ENCODE data around the gene GPR132. TPM values are rescaled to one million over a fixed set of nuclear protein-coding genes. Genes with fewer than 3 reads are reported as not detected.

GPR132 gene
- total RNA-seq, 1 donor from 2014 or later: 0.24 TPM

DNA sequence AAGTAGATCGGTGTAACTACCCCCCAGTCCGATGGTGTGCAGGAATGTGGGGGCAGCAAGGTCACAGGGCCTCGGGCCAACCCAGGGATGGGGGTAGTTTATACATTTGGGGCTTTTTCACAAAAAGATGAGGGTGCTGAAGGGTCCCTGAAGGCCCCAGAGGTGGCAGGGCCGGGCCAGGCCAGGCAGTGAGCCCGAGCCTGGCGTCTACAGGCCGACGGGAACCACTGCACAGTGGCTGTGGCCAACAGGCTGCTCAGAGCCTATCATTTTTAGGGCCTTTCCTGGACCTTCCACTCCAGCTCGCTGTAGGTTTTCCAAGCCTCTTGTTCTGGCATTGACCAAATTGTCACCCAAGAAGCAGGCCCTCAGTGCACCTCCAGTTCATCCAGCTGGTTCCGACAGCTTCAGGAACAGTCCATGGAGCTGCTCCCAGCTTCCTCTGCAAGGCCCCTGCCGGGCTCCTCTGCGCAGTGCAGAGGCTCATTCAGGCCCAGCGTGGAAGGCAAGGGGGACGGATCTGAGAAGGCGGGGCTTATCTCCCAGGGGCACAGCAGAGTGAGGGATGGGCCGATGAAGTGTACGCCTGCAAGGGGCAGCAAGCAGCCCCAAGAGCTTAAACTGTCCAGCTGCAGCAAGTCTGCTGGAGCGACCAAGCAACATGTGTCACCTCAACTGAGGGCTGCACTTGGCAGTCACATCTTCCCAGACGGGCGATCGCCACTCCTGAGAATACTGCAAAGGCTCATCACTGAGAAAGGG lies 58.2 kb downstream of the GPR132 start:
- TF ChIP-seq, protein P1, sequence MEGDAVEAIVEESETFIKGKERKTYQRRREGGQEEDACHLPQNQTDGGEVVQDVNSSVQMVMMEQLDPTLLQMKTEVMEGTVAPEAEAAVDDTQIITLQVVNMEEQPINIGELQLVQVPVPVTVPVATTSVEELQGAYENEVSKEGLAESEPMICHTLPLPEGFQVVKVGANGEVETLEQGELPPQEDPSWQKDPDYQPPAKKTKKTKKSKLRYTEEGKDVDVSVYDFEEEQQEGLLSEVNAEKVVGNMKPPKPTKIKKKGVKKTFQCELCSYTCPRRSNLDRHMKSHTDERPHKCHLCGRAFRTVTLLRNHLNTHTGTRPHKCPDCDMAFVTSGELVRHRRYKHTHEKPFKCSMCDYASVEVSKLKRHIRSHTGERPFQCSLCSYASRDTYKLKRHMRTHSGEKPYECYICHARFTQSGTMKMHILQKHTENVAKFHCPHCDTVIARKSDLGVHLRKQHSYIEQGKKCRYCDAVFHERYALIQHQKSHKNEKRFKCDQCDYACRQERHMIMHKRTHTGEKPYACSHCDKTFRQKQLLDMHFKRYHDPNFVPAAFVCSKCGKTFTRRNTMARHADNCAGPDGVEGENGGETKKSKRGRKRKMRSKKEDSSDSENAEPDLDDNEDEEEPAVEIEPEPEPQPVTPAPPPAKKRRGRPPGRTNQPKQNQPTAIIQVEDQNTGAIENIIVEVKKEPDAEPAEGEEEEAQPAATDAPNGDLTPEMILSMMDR (conservative IDR thresholded peaks at IDR 0.05): no peak
- H3K9me3 Mint-ChIP-seq: no peaks in the 10 kb centered on the region
- H3K36me3 Mint-ChIP-seq: no peaks in the 10 kb centered on the region
- H3K4me3 Mint-ChIP-seq: no peak overlapping the region
- no peaks in the 10 kb centered on the region for H3K27me3 Mint-ChIP-seq
- H3K27ac Mint-ChIP-seq: no peak overlapping the region
- no peak for DNase-seq (ENCODE audit: extremely low spot score, unreplicated experiment)
- peaks cover 3% of the 10 kb centered on the region for H3K4me1 Mint-ChIP-seq (ENCODE audit: unreplicated experiment)

DNA sequence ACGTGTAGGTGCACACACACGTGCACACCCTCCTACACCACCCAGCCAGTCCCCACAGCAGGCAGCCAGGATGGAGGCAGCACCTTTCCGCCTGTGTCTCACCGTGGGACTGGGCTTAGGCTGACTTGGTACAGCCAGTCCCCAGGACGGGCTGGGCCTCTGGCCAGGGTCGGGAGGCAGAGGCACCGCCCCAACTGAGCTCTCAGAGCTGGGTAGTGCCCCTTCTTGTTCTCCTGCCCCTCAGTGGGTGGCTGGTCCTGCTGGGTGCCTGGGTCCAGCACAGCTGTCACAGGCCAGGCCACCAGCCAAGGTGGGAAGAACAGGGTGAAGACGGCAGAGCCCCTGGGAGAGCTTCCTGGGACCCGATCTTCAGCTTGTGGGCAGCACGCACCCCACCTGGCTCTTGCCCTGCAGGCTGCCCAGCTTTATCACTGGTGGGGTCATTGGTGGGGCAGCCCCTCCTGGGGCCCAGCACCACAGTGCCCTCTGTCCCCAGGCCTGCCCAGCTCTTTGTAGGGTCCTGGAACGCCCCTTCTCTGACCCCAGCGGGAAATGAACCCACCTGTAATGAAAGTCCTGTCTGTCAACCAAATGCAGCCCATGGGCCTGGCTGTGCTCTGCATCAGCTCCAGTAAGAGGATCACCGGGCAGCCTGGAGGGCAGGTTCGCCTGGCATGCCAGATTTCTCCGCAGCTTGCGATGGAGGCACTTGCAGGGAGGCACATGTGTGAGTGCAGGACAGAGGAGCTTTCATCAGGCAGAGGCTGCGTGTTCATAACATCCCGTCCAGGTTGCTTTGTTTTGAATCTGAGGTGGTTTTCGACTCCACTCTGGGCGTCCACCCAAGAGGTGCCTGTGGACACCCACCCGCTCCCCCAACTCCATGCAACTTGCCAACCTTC lies 59.0 kb downstream of the GPR132 start:
- Mint-ChIP-seq H3K9me3 (no peaks in the 10 kb centered on the region), H3K27me3 (no peaks in the 10 kb centered on the region), H3K36me3 (no peaks in the 10 kb centered on the region), H3K4me1 (ENCODE audit: unreplicated experiment) (no peaks in the 10 kb centered on the region), H3K4me3 (no peak overlapping the region), H3K27ac (no peak overlapping the region)
- no peak for DNase-seq (ENCODE audit: extremely low spot score, unreplicated experiment)
- TF ChIP-seq, protein P1 (conservative IDR thresholded peaks at IDR 0.05): no peak

DNA sequence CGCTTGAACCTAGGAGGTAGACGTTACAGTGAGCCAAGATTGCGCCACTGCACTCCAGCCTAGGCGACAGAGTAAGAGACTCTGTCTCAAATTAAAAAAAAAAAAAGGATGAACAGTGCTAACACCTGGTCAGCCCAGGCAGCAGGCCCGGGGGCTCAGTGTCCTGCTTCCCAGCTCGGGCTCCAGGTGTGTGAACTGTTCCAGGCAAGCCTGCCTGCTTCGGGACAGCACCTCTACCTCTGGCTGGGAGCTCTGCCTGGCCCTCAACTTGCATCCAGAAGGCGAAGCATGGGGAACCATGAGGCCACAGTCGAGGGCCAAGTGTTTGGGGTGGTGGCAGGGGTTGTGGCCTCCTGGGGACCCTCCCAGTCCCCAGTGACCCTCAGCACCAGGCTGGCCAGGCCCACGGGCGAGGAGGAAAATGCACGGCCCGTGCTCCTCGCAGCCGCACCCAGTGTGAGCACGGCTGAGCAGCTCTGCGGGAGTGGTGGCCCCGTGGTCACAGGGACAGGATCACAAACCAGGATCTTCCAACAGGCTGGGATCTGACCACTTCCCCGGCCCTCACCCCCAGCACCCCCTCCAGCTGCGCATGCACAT lies 59.8 kb downstream of the GPR132 start:
- no peak for DNase-seq (ENCODE audit: extremely low spot score, unreplicated experiment)
- Mint-ChIP-seq H3K4me3 (no peak overlapping the region), H3K9me3 (no peaks in the 10 kb centered on the region), H3K36me3 (no peaks in the 10 kb centered on the region), H3K4me1 (ENCODE audit: unreplicated experiment) (no peaks in the 10 kb centered on the region), H3K27ac (no peak overlapping the region), H3K27me3 (no peaks in the 10 kb centered on the region)
- TF ChIP-seq, protein P1 (conservative IDR thresholded peaks at IDR 0.05): no peak

Other genes with a start within 250 kb of the GPR132 start
- gene CEP170B, start 200.2 kb downstream of the GPR132 start, total RNA-seq (ENCODE audit: low replicate concordance): 26.5 and 51.5 TPM in 2 replicates
- 0.17 TPM in 2 replicates for gene PLD4, start 140.6 kb downstream of the GPR132 start, total RNA-seq (ENCODE audit: low replicate concordance)
- 1.1 and 2.0 TPM in 2 replicates for gene AHNAK2, start 87.1 kb downstream of the GPR132 start, total RNA-seq (ENCODE audit: low replicate concordance)
- 16.2 and 18.8 TPM in 2 replicates for gene CLBA1, start 79.6 kb downstream of the GPR132 start, total RNA-seq (ENCODE audit: low replicate concordance)
- gene CDCA4, start 44.3 kb downstream of the GPR132 start, total RNA-seq (ENCODE audit: low replicate concordance): 21.2 and 29.7 TPM in 2 replicates
- 16.5 and 37.1 TPM in 2 replicates for gene JAG2, start 103.3 kb upstream of the GPR132 start, total RNA-seq (ENCODE audit: low replicate concordance)
- gene NUDT14, start 115.9 kb upstream of the GPR132 start, total RNA-seq (ENCODE audit: low replicate concordance): 33.3 and 49.6 TPM in 2 replicates
- gene BTBD6, start 183.1 kb upstream of the GPR132 start, total RNA-seq (ENCODE audit: low replicate concordance): 38.8 and 44.7 TPM in 2 replicates
- gene BRF1, start 235.6 kb upstream of the GPR132 start, total RNA-seq (ENCODE audit: low replicate concordance): 39.8 and 47.7 TPM in 2 replicates
- gene PACS2, start 249.3 kb upstream of the GPR132 start, total RNA-seq (ENCODE audit: low replicate concordance): 77.7 and 101 TPM in 2 replicates

Data from type B pancreatic cell (in vitro differentiated cells).